HG02852 (cell line): ENCODE data around the gene CD300LD.
"Not testable (repeated sequence)": the region's sequence is repeated elsewhere in the genome, so short reads cannot be mapped to it uniquely, and the experiment has no call there.

Experiments
- ATAC-seq: cut with Tn5 transposase; IDR thresholded peaks from one replicate; pipeline ENCODE4 v1.9.1; 2021; ENCODE audit warnings: mild to moderate bottlenecking, moderate library complexity; ENCODE audit not compliant: unreplicated experiment

CD300LD gene

DNA sequence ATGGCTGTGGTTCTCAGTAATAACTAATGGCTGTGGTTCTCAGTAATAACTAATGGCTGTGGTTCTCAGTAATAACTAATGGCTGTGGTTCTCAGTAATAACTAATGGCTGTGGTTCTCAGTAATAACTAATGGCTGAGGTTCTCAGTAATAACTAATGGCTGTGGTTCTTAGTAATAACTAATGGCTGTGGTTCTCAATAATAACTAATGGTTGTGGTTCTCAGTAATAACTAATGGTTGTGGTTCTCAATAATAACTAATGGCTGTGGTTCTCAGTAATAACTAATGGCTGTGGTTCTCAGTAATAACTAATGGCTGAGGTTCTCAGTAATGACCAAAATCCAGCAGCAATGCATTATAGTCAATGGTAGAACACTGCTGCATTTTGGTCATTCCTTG is 18.4 kb downstream of the CD300LD start:
- not testable (repeated sequence) for ATAC-seq

DNA sequence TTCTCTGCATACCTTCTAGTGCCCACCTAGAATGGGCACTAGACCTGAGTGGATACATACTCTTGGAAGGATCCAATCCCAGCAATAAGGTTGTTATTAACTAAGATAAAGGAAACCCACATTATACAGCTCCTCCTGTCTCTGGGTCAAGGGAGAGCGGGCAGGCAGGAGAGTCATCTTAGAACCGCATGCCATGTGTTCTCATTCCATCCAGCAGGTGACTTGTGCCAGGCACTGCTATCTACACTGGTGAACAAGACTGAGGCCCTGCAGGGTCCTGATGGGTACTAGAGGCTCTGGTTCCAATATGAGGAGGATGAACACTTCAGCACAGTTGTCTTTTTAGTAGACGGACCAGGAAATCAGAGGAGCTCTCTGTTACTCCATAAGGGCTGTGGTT is 18.9 kb downstream of the CD300LD start:
- ATAC-seq: no peak

DNA sequence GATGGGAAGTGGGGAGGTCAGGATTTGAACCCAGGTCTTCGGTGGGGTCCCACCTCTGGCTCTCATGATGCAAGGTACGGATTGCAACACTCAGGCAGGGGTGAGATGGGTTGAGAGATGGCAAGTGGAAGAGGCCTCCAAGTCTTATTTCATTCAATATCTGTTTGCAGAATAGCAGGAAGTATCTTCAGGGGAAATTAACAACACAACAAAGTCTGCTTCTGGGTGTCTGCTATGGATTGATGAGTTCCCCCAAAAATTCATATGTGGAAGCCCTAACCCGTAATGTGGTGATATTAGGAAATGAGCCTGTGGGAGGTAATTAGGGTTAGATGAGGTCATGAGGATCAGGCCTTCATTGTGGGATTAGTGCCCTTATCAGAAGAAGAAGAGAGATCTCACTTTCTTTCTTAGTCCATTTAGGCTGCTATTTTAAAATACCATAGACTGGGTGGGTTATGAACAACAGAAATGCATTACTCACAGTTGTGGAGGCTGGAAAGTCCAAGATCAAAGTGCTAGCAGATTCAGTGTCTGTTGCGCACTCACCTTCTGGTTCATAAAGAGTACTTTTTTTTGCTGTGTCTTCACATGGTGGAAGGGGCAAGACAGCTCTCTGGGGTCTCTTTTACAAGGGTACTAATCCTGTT is 20.3 kb downstream of the CD300LD start:
- no peak for ATAC-seq

DNA sequence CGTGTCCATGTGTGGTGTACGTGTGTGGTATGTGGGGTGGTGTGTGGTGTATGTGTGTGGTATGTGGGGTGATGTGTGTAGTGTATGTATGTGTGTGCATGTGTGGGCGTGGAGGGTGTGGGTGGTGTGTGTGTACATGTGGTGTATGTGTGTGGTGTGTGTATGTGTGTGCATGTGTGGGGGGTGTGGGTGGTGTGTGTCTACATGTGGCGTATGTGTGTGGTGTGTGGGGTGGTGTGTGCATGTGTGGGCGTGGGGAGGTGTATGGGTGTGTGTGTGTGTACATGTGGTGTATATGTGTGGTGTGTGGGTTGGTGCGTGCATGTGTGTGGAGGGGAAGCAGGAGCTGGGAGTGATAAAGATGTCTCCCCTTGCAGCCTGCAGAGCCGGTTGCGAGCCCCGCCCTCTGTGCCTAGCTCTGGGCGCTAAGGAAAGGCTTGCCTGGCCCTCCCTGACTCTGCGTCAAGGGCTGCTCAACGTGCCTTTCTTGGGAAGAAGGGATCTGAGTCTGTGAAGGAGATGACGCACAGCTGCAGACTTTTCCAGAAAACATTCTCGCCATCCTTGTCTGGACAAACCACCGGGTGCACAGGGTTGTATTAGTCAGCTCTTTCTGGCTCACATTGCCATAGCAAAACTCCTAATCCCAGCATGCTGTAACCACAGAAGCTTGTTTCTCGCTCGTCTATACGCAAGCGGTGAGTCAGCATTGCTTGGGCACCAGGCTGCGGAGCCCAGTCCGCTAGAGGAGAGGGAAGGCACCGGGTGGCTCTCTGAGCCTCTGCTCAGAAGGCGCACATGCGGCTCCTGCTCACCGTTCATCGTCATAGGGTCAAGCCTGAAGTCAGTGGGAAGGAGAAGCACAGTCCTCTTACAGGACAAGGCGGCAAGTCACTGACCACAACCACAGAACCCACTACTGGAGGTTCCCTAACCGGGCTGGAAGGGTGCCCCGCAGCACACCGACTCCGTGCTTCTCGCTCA is 22.8 kb downstream of the CD300LD start:
- no peak for ATAC-seq

DNA sequence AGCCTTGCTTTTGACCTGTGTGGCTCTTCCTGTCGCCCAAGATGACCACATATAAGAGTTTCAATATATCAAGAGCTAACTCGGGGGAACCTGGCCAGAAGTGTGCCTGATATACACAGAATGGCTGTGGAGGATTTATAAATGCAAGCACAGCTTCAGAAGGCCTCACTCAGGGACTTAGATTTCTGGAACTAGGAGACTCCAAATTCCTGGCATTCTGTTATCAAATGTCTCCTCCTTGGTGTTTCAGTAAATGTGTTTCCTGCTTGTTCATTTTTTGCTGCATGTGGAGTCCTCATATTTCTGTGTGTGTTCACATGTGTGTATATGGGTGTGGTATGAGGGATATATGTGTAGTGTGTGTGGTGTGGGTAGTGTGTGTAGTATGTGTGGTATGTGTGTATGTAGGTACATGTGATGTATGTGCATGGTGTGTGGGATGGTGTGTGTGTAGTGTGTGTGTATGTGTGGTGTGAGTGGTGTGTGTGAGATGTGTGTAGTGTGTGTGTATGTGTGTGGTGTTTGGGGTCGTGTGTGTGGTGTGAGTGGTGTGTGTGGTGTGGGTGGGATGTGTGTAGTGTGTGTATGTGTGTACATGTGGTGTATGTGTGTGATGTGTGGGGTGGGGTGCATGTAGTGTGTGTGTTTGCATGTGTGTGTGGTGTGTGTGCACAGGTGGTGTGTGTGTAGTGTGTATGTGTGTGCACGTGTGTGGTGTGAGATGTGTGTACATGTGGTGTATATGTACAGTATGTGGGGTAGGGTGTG is 23.8 kb downstream of the CD300LD start:
- no peak for ATAC-seq

DNA sequence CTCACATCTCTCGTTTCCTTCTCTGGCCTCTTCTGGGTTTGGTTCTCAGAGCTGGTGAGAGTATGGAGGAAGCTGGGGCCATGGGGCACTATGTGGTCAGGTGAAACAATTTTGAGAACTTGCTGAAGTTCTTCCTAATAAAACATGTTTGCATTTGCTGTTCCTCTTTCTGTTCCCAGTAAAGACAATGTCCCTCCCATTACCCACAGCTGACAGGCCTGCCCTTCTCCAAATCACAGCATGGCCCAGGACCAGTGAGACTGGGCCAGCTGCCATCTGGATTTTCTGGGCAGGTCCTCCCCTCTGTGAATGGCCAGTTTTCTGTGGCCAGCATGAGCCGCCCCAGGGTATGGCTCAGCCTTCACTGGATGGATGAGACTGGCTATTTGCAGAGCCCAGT is 24.7 kb downstream of the CD300LD start, which contains the start of gene CD300H:
TSS of gene CD300H (minus strand) at position 113 of the 400 bp plus-strand sequence.
- no peak for ATAC-seq

DNA sequence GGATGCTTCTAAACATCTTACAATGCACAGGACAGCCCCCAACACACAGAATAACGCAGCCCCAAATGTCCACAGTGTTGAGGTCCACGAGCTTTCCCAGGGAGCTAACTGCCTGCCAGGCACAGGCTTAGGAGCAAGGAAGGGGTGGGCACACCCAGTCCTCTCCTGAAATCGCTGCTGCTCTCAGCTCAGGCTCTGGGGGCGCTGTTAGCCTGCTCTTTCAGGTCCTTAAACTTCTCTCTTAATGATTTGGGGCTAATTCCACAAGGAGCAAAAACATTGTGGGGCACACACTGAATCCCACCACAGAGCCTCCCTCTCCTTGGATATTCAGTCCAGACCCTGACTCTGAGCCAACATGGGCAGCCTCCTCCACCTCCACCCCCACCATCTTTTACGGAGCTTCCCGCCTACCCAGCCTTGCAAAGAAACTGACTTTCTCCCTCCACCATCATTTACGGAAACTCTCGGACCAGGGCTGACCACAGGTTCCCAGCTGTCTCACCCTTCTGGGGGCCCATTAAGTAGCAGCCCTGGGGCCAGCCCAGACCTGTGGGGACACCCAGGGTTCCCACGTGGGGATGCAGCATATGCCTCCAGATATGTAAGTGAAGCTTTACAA is 25.8 kb downstream of the CD300LD start:
- no peak for ATAC-seq

DNA sequence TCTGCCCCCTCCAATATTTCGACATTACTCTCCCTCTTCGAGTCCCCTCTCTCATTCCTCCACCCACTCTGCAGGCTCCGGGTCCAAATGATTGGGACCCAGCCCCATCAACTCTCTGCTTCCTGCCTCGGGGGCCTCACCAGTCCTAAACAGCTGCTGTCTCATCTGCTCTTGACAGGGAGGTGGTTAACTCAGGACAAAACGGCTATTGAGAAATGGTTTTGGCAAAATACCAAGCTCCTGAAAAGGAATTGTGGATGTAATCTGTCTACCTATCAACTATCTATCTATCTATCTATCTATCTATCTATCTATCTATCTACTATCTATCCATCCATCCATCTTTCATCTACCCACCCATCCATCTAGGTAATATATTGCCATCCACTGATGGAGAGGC is 27.0 kb downstream of the CD300LD start:
- ATAC-seq: no peak

DNA sequence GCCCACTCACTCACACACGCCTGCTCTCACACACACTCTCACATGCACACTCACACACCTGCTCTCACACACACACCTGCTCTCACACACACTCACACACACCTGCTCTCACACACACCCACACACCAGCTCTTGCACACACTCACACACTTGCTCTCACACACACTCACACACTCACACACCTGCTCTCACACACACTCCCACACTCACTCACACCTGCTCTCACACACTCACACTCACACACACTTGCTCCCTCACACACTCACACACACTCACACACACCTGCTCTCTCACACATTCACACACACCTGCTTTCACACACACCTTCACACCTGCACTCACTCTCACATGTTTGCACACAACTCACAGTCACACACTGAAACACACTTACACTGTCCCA is 28.7 kb downstream of the CD300LD start:
- no peak for ATAC-seq

DNA sequence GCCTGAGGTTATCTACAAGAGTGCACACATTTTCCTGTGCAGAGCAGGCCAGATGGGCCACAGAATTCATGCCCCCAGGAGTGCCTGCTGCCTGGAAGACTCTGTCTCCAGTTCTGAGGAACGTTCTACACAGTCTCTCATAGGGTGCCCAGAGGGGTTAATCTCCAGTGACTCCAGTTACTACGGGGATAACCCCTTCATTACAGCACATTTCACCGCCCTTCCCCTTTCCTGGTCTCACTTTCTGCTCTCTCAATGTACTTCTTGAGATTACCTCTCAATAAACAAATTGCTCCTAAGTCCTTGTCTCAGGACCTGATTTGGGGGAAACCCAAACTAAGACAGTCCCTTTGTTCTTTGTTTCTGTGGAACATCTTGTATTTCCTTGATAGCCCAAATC is 30.5 kb downstream of the CD300LD start:
- ATAC-seq: no peak

DNA sequence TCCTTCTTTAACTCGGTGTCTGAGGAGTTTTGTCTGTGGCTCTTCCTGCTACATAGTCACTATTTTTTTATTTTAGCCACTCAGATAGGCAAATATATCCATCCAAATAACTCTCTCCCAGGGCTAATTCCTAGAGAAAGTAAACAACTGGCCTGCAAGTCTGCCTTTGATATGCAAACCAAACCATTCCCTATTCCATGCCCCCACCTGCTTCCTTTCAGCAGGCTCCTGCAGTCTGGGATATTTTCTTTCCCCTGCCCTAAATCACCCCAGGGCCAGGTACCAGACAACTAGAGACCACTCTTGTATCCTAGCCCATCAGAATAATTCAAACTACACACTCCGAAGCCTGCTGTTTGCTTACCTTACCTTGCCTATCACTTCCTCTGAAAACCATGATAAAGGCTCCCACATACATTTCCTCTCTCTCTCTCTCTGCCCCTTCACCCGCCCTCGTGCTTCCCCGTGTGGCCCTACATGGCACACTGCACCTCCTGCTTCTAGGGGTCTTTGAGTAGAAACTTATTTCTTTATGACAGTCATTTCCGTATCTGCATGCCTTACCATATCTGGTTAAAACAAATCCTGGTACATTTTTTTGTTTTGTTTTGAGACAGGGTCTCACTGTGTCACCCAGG is 33.1 kb downstream of the CD300LD start:
- ATAC-seq: no peak

DNA sequence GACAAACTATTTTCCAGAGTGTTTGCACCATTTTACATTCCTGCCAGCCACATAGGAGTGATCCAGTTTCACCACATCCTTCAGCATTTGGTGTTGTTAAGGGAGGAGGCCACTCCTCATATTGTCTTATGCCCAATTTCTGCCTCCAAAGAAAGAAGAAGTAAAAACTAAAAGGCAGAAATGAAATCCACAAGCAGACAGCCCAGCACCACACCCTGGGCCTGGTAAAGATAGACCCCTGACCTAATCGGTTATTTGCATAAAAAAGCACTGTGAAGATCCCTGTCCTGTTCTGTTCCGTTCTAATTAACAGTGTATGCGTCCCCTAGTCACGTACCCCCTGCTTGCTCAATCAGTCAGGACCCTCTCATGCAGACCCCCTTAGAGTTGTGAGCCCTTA is 33.7 kb downstream of the CD300LD start:
- ATAC-seq: not testable (repeated sequence)

DNA sequence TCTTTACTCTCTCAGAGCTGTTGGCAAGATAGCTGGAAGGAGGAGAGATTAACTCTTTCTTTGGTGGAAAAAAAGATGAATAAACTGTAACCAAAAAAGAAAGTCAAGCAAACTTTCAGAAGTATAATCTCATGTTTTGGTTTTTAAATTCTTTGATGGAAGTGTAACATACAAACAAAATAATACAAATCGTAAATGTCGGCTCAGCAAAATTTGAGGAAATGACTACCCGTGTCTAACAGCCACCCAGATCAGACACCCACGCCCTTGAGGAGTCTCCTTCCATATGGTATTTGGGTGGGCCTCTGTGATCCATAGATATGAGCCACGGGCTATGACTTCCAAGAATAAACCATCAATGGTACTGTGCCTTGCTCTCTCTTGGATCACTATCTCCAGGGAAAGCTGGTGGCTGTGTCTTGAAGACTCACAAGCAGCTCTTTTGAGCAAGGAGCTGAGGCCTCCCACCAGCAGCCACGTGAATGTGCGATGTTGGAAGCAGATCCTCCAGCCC is 36.6 kb downstream of the CD300LD start:
- ATAC-seq: no peak

DNA sequence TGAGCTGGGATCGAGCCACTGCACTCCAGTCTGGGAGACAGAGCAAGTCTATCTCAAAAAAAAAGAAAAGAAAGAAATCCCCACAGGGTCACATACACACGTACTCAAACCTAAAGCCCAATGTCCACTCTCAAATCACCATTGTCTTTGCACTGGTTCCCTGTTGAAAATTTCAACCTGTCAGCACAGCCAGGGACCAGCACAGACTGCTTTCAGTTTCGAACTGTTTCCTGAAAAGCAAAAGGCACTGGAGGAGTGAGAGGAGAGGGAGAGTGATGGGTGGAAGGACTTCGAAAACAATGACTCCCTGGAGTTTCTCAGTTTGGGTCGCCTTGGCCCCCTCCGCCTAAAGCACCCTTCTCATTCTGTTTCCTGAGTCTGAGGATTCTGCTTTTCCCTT is 37.2 kb downstream of the CD300LD start:
- ATAC-seq: no peak

DNA sequence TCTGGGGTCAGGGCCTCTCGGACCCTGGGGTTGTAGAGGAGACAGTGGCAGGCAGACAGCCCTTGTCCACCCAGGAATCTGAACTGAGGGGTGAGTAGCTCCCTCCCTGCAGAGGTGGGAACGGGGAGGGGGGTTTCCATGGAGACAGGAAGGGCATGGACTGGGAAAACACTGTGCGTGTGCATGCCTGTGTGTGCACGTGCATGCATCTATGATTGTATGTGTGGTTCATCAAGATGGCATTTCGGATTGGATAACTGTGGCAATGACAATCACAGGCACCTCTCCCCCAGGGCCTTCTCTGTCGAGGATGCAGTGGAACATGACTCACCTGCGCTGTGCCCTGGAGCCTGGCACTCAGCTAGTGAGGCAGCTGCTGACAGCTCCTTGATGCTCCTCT is 40.0 kb downstream of the CD300LD start:
- ATAC-seq: no peak

DNA sequence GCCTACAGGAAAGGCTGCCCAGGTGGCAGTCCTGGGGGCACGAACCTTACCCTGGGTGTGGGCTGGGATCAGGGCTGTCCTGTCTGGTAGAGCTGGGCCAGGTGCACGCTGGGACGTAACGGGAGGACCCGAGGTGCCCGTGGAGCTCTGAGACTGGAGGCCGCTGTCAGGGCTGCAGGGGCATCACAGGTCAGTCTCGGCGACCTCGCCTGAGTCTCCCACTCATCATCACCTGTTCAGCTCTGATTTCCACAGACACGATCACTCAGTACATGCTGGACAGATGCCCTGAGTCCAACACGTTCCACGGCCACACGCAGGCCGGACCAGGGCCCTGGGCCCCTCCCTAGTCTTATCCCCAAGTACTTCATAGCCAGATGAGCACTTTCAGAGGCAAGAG is 41.5 kb downstream of the CD300LD start:
- no peak for ATAC-seq

DNA sequence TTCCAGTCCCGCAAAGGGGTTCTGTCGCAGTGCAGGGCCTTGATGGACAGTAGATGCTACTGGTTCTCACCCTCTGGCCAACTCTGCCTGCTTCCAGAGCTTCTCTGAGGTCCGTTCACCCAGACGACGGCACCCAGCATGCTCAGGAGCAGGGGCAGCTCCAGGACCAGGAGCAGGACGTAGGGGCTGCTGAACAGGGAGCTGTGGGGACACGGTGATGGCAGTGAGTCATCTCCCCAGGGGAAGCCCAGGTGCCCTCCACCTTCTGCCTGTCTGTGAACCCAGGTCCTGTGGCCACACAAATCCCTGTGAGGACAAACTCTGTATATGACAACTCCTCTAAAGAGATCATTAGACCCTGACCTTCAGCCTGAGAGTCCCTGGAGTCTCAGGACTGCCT is 42.7 kb downstream of the CD300LD start:
- ATAC-seq: no peak

DNA sequence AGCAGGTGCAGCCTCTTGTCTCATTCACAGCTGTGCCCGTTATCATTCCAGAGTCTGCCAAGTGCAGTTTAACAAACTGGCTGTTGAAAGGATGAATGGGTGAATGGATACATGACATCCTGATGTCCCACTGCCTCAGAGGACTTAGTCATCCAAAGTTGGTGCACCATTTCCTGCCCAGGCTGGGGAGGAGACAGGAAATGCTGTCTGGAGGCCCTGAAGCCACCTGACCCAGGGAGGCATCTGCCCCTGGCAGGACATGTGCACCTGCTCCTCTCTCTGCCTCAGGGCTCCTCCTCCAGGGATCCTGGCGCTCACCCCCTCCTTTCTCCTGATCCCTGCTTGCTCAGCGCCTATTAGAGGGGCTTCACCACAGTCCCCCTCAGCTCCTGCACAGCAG is 44.3 kb downstream of the CD300LD start:
- ATAC-seq: no peak

DNA sequence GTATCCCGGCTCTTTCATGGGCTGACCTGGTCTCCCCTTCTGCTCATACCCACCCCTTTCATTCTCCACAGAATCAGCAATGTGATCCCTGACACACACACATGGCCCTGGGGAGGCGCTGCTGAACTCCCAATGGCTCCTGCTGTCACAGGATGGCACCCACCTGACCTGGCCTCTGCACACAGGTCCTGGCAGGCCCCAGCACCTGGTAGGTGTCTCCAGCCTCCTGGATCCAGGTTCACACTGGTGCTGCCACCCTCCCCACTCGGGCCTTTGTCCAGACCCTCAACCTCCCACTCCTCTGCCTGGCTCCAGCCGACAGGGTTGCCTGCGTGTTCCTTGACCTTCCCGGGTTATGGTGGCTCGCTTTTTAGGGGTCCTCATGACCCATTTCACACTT is 44.8 kb downstream of the CD300LD start:
- no peak for ATAC-seq

DNA sequence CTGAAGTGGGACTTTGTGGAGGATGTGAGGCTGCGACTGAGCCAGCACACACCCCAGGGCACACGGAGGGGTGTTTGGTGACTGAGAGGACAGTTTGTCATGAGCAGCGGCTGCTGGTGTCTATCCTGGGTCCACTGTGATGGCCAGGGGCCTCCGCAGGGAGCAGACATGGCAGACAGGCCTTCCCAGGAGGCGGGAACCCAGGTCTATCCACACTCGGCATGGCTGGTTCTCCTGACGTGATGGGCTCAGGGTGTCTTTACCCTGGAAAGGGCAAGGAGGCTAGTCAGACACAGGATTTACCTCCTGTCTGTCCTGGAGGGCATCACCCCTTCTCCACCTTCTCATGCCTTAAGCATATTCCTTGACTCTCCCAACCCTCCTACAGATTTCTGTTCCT is 45.5 kb downstream of the CD300LD start:
- ATAC-seq: no peak
